NOMO-1 (cell line): ENCODE data around the gene KCNIP2.

Experiments
- DNase-seq, 2 experiments: peaks; one replicate each; lab custom pipeline; 2025; ENCODE audit not compliant: unreplicated experiment in 2 of 2; lab: John Stamatoyannopoulos, UW

Gene KCNIP2

DNA sequence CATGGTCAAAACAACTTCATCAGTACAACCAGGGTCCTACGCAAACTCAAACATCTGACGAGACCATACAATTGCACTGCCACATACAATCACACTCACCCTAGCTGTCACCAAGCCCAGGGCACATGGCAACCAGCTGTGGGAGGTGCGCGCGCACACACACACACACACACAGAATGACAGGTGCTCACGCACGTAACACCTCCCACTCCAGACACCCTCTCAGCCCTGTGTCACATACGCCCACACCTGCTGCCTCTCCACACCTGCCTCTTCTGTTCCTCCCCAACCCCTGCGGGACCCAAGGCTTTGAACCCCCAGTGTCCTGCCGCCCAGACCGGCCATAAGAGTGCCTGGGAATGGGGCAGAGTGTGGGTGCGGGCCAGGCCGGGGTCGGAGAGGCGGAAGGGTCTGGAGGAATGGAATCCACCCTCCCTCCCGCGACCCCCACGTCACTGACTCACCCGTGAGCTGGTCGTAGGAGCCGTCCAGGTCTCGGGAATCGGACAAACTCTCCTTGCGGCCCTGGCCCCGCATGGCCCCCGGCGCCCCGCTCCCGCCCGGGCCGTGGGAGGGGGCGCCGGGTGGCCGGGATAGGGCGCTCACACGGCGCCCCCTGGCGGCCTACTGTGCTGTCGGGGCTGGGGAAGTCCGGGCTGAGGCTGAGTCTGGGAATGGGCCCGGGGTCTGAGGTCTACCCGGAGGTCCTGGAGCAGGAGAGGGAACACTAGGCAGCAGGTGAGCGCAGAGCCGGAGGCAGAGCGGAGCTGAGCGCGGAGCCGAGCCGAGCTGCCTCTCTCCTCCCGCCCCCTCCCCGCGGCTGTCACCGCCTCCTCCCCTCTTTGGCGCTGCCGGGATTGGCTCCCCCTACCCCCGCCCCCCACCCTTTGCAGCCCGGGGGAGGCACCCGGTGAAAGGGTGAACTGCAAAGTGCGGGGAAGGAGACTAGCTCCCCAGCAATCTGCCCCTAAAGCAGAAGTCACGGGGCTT, at the start of gene KCNIP2:
KCNIP2 (minus strand) TSS at position 769 of the 990 bp plus-strand sequence; CDS start at position 537, 232 bp downstream.
- peak; percentile 28 to 38 for DNase-seq

DNA sequence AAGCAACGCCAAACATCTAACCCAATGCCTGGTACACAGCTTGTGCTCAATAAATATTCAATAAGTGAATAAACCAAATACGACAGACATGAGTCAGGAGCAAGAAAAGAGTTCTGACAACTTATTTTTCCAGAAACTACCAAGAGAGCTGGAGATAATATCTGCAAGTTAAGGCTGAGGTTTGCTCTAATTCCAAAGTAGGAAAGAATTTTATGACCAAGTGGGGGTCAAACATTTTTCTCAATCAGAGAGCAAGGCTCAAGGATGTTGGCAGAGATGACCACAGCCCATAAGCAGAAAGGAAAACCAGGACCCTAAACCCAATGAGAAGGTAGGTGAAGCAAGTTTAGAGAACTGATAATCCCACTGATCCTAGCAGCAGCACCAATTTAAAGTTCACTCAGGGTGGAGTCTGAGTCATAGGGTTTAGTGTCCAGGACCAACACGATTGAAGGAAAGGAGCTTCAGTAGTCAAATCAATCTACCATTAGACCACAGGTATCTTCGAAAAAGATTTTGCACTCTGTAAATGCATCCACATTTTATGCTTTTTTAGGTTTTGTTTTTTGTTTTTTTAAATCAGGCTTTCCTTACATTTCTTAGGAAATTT, 49.3 kb upstream of the KCNIP2 start:
- no peak for DNase-seq

DNA sequence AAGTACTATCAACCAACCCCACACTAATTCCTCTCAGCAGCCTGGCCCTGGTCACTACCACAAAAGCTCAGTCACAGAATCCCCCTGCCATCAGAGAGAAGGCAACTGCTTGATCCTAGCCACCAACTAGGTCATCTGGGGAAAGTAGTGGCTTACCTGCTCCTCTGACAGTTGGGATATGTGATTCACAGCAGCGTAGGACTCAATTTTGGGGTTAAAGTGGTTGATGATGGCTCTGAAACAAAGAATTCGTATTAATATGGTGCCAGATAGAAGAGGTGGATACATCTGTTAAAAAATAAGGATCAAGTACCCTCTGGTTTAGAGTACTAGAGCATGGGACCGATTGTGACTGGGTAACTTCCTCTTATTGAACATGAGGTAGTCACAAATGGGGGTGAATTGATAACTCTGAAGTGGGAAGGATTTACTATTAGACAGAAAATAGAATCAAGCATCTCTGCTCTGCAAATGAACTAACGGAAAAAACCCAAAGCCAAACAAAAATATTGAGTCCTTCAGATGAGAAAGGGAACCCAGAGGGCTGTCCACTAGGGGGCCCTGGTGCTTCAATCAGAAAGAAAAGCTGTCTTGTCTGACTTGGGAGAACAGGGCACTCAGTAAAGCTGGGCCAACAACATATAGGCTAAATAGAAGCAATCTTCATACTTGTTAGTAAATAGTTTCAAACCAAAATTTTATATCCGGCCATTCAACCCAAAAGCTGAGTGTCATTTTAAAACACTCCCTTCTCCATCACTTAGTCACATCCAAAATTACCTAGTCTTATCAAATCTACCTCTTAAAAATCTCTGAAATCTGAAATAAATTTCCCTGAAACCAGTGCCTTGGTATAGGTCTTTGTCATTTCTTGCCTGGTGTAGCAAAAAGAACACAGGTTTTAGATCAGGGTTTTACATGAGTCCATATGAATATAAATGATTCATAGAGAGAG, 45.9 kb upstream of the KCNIP2 start:
- DNase-seq = peak; percentile 37 to 63

DNA sequence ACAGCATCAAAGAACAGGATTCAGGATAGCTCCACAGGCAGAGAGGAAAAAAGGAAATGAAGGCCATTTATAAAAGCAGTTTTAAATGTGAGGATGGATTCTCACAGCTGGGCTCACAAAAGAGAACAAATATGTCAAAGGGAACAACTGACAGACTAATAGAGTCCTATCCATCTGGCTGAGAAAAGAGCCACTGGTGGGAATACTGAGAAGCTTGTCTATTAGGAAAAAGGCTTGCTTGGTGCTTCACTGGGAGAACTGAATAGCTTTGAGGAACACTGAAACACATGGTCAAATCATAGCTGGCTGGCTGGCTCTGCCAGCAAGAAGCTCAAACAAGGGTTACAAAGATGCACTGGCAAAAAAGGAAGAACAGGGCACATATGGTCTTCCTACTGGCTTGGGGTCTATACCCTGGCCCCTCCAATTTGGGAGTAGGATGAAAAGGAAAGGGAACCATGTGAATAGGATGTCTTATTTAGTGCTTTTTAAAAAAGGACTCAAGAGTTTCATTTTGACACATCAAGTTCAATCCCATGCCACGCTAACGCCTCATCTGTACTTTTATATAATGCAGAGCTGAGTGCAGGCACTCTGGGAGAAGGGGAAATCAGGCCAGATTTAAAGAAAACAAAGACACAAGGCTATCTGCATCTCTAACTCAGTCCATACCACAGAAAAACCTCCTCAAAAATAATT, 44.8 kb upstream of the KCNIP2 start:
- DNase-seq = no peak

DNA sequence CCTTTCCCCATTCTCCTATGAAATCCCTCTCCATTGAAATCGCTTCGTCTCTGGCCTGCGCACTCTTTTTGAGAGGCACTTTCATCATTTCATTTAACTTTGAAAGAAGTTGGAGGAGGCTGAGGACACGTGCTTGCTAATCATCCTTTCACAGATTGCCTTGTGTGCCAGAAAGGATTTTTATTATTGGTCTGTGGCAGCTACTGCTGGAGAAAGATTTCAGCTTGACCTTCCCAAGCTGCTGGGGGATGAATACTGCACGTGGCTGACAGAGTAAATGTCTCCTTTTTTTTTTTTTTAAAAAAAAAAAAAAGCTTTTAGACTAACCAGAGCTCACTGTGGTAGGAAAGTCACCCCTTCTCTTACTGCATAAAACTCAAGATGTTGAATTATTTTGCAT, 44.2 kb upstream of the KCNIP2 start:
- no peak for DNase-seq

DNA sequence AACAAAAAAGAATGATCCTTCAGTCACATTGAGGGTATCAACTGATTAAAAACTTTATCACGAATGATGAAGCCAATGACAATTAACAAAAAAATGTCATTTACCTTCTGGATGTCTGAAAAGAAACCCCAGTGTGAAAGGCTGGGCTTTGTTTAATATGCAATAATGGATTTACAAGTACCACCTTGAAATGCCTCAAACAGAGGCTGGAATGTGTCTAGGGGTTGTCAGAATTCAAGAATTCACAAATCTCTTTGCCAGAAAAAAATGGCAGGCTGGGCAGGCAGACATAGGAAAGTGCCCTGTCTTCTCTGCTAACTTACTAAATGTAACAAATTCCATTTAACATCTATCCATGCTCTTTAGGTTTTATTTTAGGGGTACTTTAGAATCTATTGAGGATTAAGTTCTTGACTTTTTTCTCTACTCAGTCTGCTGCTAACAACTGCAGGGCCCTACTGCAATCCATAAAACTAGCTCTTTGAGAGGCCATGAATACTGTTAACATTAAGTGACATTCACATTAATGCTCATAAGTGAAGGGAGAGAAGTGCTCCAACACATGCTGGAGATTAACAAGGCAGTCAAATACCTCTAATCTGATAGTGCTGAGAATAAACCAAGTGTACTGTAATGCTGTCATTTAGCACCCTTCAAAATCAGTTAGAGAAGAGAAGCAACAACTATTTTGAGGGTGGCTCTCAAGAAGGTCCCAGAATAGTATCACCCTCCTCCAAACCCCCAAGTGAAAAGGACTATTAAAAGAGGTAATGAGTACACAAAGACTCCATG, 43.1 kb upstream of the KCNIP2 start:
- DNase-seq = no peak

DNA sequence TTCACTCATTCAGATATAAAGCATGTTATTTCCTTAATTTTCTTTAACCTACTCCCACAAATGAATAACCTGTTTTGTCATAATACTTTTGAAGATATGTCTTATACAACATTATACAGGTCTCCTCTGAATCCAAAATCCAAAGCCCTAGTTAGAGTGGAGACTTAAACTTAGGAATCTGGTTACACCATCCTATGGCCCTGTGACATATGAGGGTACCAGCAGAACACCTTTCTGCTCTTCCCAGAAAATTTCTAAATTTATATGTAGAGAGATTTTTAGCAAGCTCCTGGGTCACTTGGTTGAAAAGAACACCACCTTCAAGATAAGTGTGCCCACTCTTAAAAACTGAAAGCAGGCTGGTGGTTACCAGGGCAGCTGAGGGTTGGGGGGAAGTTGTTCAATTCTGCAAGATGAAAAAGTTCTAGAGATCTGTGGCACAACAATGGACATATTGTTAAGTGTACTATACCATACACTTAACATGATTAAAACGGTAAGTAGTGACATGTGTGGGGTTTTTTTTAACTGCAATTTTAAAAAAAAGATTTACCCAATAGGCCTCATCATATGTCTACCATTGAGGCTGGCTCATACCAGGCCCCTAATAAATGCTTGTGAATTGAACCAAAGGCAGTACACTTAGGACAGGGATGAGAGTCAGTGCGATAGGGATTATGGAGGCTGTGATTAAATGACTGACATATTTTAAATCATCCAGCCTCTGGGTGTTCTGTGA, 37.6 kb upstream of the KCNIP2 start:
- no peak for DNase-seq

DNA sequence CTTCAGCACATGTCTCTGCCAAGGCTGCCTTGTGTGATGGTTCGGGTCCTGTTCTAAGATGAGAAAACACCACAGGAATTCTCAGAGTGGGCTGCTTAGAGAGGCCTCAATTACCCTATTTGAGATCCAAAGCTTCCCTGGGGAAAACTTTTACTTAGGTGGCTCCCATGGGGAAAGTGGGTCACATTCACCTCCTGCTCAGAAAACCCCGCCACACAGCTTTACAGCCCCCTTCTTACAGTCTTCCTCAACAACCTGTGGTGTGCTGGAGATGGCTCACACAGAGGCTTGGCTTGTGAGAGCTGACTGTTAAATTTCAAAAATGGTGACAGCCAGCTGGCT, 36.6 kb upstream of the KCNIP2 start:
- no peak for DNase-seq

DNA sequence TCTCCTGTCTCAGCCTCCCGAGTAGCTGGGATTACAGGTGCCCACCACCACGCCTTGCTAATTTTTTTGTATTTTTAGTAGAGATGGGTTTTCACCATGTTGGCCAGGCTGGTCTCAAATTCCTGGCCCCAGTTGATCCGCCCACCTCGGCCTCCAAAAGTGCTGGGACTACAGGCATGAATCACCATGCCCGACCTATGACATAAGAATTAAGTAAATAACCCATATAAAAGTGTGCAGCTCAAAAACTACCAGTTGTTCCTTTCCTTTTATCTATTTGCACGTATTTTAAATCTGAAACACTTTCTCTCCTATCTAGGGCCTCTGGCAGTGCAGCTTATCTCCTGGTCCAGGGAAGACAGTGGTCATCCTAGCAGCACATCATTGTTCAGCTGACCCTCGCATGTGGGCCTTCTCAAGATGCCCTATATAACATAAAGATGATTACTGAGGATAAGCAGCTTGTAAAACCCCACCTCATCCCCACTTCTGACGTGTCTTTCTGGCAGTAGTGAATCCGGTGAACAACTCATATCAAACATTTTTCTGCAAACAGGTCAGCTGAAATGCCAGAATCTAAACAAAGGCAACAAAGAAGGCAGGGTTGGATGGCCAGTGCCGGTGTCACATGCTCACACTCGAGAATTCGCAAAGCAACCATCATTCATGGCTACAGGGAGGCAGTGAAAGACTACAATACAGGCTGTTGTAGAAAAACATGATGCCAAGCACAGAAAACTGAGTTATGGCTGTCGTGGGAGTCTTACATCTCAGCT, 36.0 kb upstream of the KCNIP2 start:
- DNase-seq = no peak

DNA sequence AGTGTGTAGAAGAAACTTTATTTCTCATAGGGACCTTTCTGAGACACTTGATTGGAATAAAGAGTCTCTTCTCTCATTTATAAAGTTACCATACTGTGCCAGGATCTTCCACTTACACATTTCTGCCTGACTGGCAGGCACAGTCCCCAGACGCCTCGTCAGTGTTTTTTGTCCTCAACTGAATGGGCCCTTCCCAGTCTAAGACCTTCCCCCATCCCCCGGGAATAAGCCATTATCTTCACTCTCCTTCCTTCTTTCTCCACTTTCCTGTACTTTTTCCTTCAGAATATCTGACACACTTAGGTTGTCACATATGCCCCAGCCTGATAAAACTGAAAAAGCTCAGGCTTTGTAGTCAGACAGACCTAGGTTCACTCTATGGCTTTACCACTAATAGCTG, 35.3 kb upstream of the KCNIP2 start:
- DNase-seq = no peak

DNA sequence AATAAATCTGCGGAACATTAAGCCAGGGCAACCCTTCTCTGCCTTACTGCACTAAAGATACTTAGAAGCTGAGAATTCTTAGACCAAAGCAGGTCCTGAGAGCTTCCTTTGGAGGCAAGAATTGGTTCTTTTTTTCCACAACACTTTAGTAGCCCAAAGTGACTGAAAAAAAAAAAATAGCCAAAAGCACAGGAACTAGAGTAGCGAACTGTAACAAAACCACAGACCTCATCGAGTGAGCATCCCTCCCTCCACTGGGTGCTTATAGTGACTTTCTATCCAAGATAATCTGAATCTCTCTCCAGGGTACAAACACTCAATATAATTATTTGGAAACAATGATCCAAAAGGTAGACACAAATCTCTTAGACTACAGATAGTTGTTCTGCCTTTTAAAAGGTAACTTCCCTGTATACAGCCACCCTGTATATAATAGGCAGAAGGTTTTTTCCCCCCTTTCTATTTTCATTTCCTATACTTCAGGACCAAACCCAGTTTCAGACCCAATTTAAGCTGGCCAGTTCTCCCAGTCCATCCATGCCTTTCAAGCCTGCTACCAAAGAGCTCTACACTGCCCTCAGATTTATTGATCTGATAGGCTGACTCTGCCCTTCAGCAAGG, 31.6 kb upstream of the KCNIP2 start:
- DNase-seq = no peak

DNA sequence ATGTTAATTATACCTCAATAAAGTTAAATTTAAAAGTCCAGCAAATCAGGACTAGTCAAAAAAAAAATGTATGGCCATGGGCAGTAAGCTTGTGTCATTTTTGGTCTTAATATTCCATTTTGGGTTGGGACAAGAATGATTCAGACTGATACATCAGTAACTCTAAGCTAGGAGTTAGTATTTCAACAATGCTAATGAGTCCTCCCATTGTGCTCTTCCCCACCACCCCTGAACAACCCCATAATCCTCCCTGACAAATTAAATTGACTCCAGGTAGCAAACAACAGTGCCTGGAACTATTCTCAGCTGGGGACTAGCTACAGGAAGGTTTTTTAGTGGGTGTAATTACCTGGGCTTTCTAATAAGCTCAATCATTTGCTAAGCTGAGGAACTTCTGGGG, 30.7 kb upstream of the KCNIP2 start:
- no peak for DNase-seq

DNA sequence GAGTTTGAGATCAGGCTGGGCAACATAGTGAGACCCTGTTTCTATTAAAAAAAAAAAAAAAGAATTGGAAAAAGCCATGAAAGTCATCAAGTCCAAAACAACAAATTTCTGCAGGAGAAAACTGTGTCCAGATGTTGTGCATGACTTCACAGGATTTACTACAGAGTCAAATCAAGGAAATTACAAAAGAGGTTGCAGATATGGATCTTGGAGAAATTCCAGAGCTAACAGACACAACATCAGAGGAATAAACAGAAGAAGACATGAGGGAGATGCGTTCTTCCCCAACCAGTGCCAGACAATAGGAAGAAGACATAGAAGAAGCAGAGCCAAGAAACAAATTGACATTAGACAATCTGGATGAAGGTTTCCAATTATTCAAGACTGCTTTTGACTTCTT, 24.3 kb upstream of the KCNIP2 start:
- DNase-seq = no peak

DNA sequence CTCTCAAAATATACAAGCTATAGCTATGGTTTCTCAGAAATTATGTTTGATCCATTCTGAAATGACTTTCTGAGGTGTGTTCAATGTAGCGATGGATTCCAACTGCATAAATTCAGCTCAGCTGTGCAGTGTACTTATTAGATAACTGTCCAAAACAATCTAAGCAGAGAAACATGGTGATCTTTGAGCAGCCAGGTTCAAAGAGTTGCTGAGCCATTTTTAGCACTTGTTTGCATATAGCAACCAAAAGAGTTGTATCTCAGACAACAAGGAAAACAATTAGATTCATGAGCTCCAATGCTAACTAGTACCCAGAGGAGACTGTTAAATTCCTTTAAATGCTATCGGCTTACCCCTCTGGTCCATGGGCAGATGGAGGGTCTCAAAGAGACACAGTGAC, 15.9 kb upstream of the KCNIP2 start:
- no peak for DNase-seq

DNA sequence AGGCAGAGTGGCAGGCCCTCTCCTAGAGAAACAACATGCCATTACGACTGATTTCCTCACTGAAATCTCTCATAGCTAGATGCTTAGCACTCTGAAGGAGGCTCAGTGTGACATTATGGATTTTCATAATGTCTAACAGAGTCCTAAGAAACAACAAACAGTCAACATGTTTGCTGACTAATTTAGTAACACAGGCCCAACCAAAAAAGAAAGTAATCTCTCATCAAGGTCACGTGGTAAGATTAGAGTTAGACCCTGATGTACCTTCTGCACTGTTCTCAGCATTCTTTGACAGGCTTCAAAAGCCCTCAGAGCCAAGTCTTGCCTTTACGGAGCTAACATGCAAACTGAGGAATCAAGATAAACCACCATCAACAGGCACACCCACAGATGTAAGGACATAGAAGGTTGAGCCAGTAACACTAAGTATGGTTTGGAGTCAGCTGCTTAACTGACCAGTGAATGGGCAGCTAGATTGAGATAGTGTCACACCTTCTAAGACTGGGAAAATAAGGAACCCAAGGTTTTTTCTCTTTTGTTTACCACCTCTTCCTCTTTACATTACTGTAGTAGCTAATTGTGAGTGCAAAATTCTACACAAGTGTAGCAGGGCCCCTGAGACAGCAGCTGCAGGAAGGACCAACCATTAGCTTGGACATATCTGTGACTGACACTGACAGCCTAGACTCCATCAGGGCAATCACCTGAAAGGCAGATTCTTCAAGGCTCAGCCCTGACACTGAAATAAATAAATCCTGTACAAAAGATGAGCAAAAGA, 15.3 kb upstream of the KCNIP2 start:
- no peak for DNase-seq

DNA sequence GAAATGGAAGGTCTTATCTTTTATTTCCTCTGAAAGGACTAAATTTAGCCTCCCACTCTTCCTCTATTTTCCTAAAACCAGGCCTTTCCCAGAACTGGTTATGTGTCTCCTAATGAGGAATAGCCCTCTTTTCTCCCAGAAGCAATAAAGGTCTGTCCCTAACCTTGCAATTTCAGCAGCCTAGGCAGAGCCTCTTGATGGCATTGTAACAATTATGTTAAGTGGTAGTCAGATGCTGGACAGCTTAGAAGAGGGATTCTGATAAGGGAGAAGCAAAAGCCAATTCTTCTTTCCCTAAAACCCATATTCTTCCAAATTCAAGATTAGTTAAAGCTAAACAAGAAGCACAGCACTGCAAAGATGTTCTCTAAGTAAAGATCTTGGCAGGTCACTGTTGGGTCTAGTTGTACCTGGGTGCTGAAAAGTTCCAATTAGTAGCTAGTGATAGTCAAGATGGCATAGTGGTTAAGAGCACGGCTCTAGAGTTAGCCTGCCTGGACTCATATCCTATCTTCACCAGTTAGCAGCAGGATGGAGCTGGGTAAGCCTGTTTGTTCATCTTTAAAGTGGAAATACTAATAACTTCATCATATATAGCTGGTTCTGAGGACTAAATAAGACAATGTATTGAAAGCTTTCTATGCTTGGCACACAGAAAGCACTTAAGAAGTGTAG, 14.3 kb upstream of the KCNIP2 start:
- no peak for DNase-seq

DNA sequence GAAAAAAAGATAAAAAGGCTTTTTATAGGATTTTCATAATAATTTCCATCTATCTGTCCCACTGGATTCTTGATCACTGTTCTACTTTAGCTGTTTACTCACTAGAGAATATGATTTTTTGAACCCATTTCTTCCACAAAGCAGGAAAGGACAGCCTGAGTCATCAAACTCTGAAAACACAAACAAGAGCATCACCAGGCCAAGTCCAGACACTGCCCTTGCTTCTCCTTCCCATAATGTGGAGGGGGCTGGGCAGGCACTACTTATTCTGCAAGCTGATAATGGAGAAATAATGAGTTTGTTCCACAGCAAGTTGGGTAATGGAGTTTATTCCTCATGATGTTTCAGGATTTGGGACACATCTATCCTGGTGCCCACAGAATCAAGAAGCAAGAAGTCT, 13.0 kb upstream of the KCNIP2 start:
- DNase-seq = no peak
